ENCODE results near the gene RAPGEF6. TPM values are rescaled to one million over a fixed set of nuclear protein-coding genes. Genes with fewer than 3 reads are reported as not detected.

RAPGEF6 gene
- total RNA-seq, 2 donors from 2014 or later, result 16.5 to 50.0 TPM

GRCh38 chr5:131416729-131417128, 218.3 kb downstream of the RAPGEF6 start:
- Histone ChIP-seq H3K36me3 (no peaks in the 10 kb centered on the region), H3K4me3 (no peak overlapping the region), H3K27me3 (replicated peaks; ENCODE audit: insufficient read depth) (no peaks in the 10 kb centered on the region), H3K27ac (no peak overlapping the region), H3K9me3 (no peaks in the 10 kb centered on the region), H3K4me1 (ENCODE audit: control insufficient read depth in 1 of 2, low read depth in 2 of 2) (no peaks in the 10 kb centered on the region)
- ATAC-seq (ENCODE audit: insufficient number of reproducible peaks, low FRiP score, low read depth) (no peak), DNase-seq (ENCODE audit: low spot score) (no peak)
- TF ChIP-seq CTCF (IDR thresholded peaks at IDR 0.05), result no peak

DNA sequence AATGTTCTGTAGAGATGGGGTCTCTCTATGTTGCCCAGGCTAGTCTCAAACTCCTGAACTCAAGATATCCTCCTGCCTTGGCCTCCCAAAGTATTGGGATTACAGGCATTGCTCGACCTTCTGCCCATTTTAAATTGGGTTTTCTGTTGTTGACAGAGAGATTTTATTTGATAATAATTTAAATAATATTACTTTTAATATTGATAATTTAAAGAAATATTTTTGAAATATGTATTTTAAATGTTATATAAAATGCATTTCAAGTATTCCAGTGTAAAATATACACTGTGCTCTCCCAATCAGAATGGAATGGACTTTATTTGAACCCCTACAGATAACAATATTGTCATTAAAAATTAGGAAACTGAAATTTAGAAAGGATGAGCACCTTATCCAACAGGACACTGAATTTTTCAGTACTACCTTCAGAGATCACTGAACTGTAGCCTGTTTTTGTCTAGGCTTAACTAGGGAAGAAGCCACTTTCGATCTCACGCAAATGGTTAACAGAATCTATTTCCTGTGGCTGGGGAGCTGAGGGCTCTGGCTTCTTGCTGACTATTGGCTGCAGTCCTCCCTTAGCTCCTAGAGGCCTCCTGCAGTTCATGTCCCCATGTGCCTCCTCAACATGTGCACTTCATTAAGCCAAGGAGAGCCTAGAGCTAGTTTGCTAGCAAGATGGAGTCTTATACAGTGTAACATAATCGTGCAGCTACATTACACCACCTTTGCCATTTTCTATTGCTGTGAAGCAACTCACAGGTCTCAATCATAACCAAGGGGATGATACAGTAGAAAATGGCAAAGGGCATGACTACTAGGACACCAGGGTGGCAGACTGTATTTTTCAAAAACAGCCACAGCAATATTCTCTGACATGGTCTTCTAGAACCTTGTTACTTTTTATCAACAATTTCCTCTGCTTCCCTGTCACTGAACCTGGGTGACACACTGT, 221.1 kb downstream of the RAPGEF6 start:
- DNase-seq (ENCODE audit: low spot score), result no peak
- H3K27me3 ChIP-seq (replicated peaks; ENCODE audit: insufficient read depth), result no peaks in the 10 kb centered on the region
- H3K36me3 ChIP-seq, result peaks cover 2% of the 10 kb centered on the region
- ATAC-seq (ENCODE audit: insufficient number of reproducible peaks, low FRiP score, low read depth), result no peak
- no peak overlapping the region for H3K27ac ChIP-seq
- no peaks in the 10 kb centered on the region for H3K9me3 ChIP-seq
- no peaks in the 10 kb centered on the region for H3K4me1 ChIP-seq (ENCODE audit: control insufficient read depth in 1 of 2, low read depth in 2 of 2)
- no peak overlapping the region for H3K4me3 ChIP-seq
- no peak for TF ChIP-seq CTCF (IDR thresholded peaks at IDR 0.05)

DNA sequence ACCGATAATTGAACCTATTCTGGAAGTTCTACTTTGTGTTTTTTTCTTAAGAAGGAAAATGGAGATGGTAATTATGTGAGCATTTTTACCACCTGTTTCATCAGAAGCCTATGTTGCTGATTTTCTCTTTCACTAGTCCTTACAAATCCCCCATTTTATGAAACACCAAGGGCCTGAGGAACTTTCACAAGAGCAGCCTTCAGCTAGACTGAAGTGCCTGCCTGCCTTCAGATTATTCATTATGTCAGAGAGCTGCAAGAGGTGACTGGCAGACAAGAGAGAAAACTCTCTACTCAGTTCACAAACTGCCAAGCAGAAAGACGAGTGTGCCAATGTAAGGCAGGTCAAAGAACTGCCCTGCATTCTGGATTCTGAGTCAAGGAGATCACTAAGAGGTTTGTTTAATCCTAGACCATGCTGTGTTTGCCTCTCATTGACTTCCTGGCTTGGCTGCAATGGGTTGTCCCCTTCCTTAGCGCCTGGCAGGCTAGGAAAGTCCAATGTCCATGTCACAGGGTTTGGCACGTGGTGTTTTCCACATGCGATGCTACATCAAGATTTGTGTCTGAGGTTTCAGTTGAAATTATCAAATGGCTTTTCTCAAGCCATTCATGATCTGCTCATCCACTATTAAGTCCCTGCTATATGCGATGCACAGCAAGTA, 227.9 kb downstream of the RAPGEF6 start:
- no peak for DNase-seq (ENCODE audit: low spot score)
- Histone ChIP-seq H3K27ac (no peak overlapping the region), H3K9me3 (peaks cover 4% of the 10 kb centered on the region), H3K27me3 (replicated peaks; ENCODE audit: insufficient read depth) (no peaks in the 10 kb centered on the region), H3K4me3 (no peak overlapping the region), H3K4me1 (ENCODE audit: control insufficient read depth in 1 of 2, low read depth in 2 of 2) (no peaks in the 10 kb centered on the region), H3K36me3 (peaks cover 10% of the 10 kb centered on the region)
- TF ChIP-seq CTCF (IDR thresholded peaks at IDR 0.05), result no peak
- no peak for ATAC-seq (ENCODE audit: insufficient number of reproducible peaks, low FRiP score, low read depth)

GRCh38 chr5:131406076-131406475, 229.0 kb downstream of the RAPGEF6 start:
- ATAC-seq (ENCODE audit: insufficient number of reproducible peaks, low FRiP score, low read depth), result no peak
- Histone ChIP-seq H3K27ac (no peak overlapping the region), H3K4me3 (no peak overlapping the region), H3K9me3 (peaks cover 9% of the 10 kb centered on the region), H3K4me1 (ENCODE audit: control insufficient read depth in 1 of 2, low read depth in 2 of 2) (no peaks in the 10 kb centered on the region), H3K36me3 (peaks cover 14% of the 10 kb centered on the region), H3K27me3 (replicated peaks; ENCODE audit: insufficient read depth) (no peaks in the 10 kb centered on the region)
- no peak for TF ChIP-seq CTCF (IDR thresholded peaks at IDR 0.05)
- no peak for DNase-seq (ENCODE audit: low spot score)

DNA sequence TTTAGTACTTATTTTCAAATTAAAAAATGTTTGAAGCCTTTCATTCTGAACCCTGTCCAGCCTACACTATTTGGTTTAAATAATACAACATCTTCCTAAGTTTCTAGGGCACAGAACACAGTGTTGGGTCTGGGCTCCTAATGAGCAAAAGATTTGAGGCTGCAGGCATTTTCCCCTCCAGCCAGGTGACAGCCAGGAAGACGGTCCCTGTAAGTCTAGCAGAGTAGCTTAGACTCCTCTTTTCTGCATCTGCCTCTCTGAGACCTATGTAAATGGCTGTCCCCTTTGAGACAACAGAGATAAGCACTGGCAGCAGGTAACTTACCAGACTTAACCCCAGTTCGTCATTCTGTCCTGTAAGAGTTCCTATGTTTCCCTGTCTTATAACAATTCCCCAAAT, 229.4 kb downstream of the RAPGEF6 start:
- Histone ChIP-seq H3K27ac (no peak overlapping the region), H3K36me3 (peaks cover 14% of the 10 kb centered on the region), H3K4me3 (no peak overlapping the region), H3K9me3 (peaks cover 9% of the 10 kb centered on the region), H3K27me3 (replicated peaks; ENCODE audit: insufficient read depth) (no peaks in the 10 kb centered on the region), H3K4me1 (ENCODE audit: control insufficient read depth in 1 of 2, low read depth in 2 of 2) (no peaks in the 10 kb centered on the region)
- DNase-seq (ENCODE audit: low spot score), result no peak
- no peak for TF ChIP-seq CTCF (IDR thresholded peaks at IDR 0.05)
- no peak for ATAC-seq (ENCODE audit: insufficient number of reproducible peaks, low FRiP score, low read depth)

Data from thoracic aorta (tissue), 2 donors.